H1 (cell line): ENCODE results near the gene CD81. TPM values are rescaled to one million over a fixed set of nuclear protein-coding genes. Genes with fewer than 3 reads are reported as not detected.

Source experiments
- RNF2 ChIP-seq: fragments of 200-900, 300-1000 bp; sonication (generic); IDR thresholded peaks from 2 replicates; pipeline ENCODE4 v1.7.1; 2016; ENCODE audit warnings: borderline replicate concordance, low read depth, mild to moderate bottlenecking, antibody characterized with exemption, low read length; ENCODE audit not compliant: poor library complexity, severe bottlenecking; ENCODE audit errors: missing control alignments
- SIRT6 ChIP-seq: IDR thresholded peaks from one replicate; pipeline ENCODE4 v1.7.1; 2012; ENCODE audit warnings: low read length, inconsistent platforms
- SP1 ChIP-seq: IDR thresholded peaks from 2 replicates; pipeline ENCODE4 v1.6.1; 2011; ENCODE audit warnings: low read depth, low read length
- SP2 ChIP-seq: IDR thresholded peaks from 2 replicates; pipeline ENCODE4 v1.6.1; 2012; ENCODE audit warnings: mild to moderate bottlenecking, low read length, inconsistent platforms
- polyA plus RNA-seq, 7 experiments: library from polyadenylated mRNA; depleted of rRNA in 3 of 7; stranded (reverse) in 5 of 7; unstranded in 2 of 7; fragments of >200 nt in 5 of 7; fragments of 200-250 nt in 2 of 7; gene quantifications; 1 replicate in 5 of 7; 2 replicates in 1 of 7; 4 replicates in 1 of 7; pipeline versions ENCODE4 v1.2.1 to v1.2.3, GENCODE V29; 2011 to 2013; ENCODE audit warnings: missing spikeins in 2 of 7, mixed read lengths in 2 of 7
- total RNA-seq: library from RNA; stranded (reverse); fragmentation: NEBNext Ultra II Directional; extraction: Animal tissue kit (Norgen Biotek cat#: 25700); gene quantifications from 2 replicates; pipeline ENCODE4 v1.2.1, GENCODE V29; 2021
- TF ChIP-seq, protein P1 (sequence below): IDR thresholded peaks from 2 replicates; pipeline ENCODE4 v1.6.1; 2012; ENCODE audit warnings: inconsistent platforms

The CD81 gene
- total and polyA plus RNA-seq, 2 of the 8 experiments (the other 6 are each of a cell fraction or from before 2014, with no cell fraction given): 238 to 309 TPM

DNA sequence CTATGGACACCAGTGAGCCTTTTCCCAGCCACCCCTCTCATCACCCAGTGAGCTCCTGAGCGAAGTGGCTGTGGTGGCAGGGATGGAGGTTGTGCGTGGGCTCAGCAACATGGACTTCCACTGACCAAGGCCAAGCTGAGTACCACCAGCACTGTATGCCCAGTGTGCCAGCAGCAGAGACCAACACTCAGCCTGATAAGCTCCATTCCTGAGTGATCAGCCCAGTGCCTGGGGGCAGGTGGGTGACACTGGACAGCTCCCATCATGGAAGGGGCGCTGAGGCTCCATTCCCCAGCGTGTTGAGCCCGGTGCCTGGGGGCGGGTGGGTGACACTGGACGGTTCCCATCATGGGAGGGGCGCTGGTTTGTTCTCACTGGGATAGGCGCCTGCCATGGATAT is 17.6 kb upstream of the CD81 start (continued):
- TF ChIP-seq, protein P1, sequence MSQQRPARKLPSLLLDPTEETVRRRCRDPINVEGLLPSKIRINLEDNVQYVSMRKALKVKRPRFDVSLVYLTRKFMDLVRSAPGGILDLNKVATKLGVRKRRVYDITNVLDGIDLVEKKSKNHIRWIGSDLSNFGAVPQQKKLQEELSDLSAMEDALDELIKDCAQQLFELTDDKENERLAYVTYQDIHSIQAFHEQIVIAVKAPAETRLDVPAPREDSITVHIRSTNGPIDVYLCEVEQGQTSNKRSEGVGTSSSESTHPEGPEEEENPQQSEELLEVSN: no peak
- TF ChIP-seq SIRT6 (no peak), SP1 (no peak), RNF2 (no peak), SP2 (no peak)
